SKM-1 (cell line): Measurements from ENCODE around the gene DDI2.
A peak's percentile ranks its signal among the peaks of the same experiment; 100 is the strongest.
"Not testable (repeated sequence)": the region's sequence is repeated elsewhere in the genome, so short reads cannot be mapped to it uniquely, and the experiment has no call there.

Experiments used
- DNase-seq: peaks from one replicate; lab custom pipeline; 2025; ENCODE audit not compliant: unreplicated experiment; lab: John Stamatoyannopoulos, UW

The DDI2 gene

GRCh38 chr1:15676688-15677661, 59.7 kb downstream of the DDI2 start:
- no peak for DNase-seq

GRCh38 chr1:15678578-15678977, 61.3 kb downstream of the DDI2 start:
- DNase-seq = peak; percentile 42

- DNase-seq = no peak
Measured at GRCh38 chr1:15680131-15680530, 62.9 kb downstream of the DDI2 start.

GRCh38 chr1:15680561-15681348, 63.5 kb downstream of the DDI2 start:
- DNase-seq = no peak

GRCh38 chr1:15681349-15682292, 64.4 kb downstream of the DDI2 start:
- DNase-seq = no peak

- DNase-seq = no peak
Measured at GRCh38 chr1:15682936-15683341, 65.7 kb downstream of the DDI2 start.

- no peak for DNase-seq
Measured at GRCh38 chr1:15683345-15684039, 66.2 kb downstream of the DDI2 start.

- DNase-seq = peak; percentile 13
Measured at GRCh38 chr1:15684042-15684461, 66.8 kb downstream of the DDI2 start, which contains the start of gene PLEKHM2. Gene PLEKHM2, plus strand, starts transcription at chr1:15684320. Its CDS starts 239 bp downstream, at chr1:15684559.

GRCh38 chr1:15684468-15685291, 67.4 kb downstream of the DDI2 start:
- DNase-seq = no peak

- DNase-seq = no peak
Measured at GRCh38 chr1:15685820-15686219, 68.6 kb downstream of the DDI2 start.

GRCh38 chr1:15687446-15687845, 70.2 kb downstream of the DDI2 start:
- DNase-seq = no peak

- DNase-seq = no peak
Measured at GRCh38 chr1:15690317-15690716, 73.1 kb downstream of the DDI2 start.

GRCh38 chr1:15691434-15692032, 74.3 kb downstream of the DDI2 start:
- no peak for DNase-seq

- no peak for DNase-seq
Measured at GRCh38 chr1:15692121-15692682, 74.9 kb downstream of the DDI2 start.

GRCh38 chr1:15693371-15693770, 76.1 kb downstream of the DDI2 start:
- DNase-seq = no peak

- peak; percentile 72 for DNase-seq
Measured at GRCh38 chr1:15696956-15697521, 79.8 kb downstream of the DDI2 start.

GRCh38 chr1:15698201-15698600, 80.9 kb downstream of the DDI2 start:
- no peak for DNase-seq

- DNase-seq = not testable (repeated sequence)
Measured at GRCh38 chr1:15699321-15699720, 82.1 kb downstream of the DDI2 start.
